GM12872 (cell line): ENCODE data around the gene TCF25.

ENCODE experiments used
- CTCF ChIP-seq: IDR thresholded peaks from 3 replicates; pipeline ENCODE4 v1.5.1; 2011; ENCODE audit warnings: low read depth, mild to moderate bottlenecking, low read length, moderate library complexity; ENCODE audit not compliant: insufficient read depth

Gene TCF25

GRCh38 chr16:89831810-89832328 lies 41.5 kb upstream of the TCF25 start:
- no peak for TF ChIP-seq CTCF

- TF ChIP-seq CTCF = no peak
Measured at GRCh38 chr16:89837014-89837546, 36.3 kb upstream of the TCF25 start.

- no peak for TF ChIP-seq CTCF
Measured at GRCh38 chr16:89841275-89841674, 32.1 kb upstream of the TCF25 start.

GRCh38 chr16:89842471-89843408 lies 30.7 kb upstream of the TCF25 start:
- no peak for TF ChIP-seq CTCF

GRCh38 chr16:89843409-89844350 lies 29.7 kb upstream of the TCF25 start:
- TF ChIP-seq CTCF = no peak

GRCh38 chr16:89844739-89845339 lies 28.6 kb upstream of the TCF25 start:
- TF ChIP-seq CTCF = no peak
